ENCODE data around the gene DEFB114. TPM values are rescaled to one million over a fixed set of nuclear protein-coding genes. Genes with fewer than 3 reads are reported as not detected.

DEFB114 gene
- total RNA-seq, 1 experiment from 2014 or later: not detected

- no peak overlapping the region for H3K4me3 ChIP-seq (ENCODE audit: low read depth, low read length)
- Mint-ChIP-seq H3K36me3 (ENCODE audit: insufficient read depth, unreplicated experiment) (no peaks in the 10 kb centered on the region), H3K27ac (ENCODE audit: unreplicated experiment) (no peak overlapping the region), H3K27me3 (ENCODE audit: insufficient read depth, unreplicated experiment) (no peaks in the 10 kb centered on the region), H3K4me1 (ENCODE audit: low read depth, unreplicated experiment) (no peaks in the 10 kb centered on the region), H3K4me3 (ENCODE audit: unreplicated experiment) (no peak overlapping the region), H3K9me3 (ENCODE audit: unreplicated experiment) (no peaks in the 10 kb centered on the region)
- no peak for TF ChIP-seq CTCF (IDR thresholded peaks at IDR 0.05; ENCODE audit: insufficient read depth in 1 of 2, low read depth in 1 of 2, low read length in 1 of 2, severe bottlenecking in 1 of 2, unreplicated experiment in 1 of 2)
- intact Hi-C loops (cut with micrococcal nuclease; ENCODE audit: unreplicated experiment): no loop called here
- no peaks in the 10 kb centered on the region for H3K27me3 ChIP-seq (replicated peaks; ENCODE audit: control insufficient read depth, insufficient read depth, low read length)
- ChIA-PET POLR2A (no interaction called here), CTCF (no interaction called here)
- H3K4me1 ChIP-seq: no peaks in the 10 kb centered on the region
- no peaks in the 10 kb centered on the region for H3K9me3 ChIP-seq
- no peaks in the 10 kb centered on the region for H3K36me3 ChIP-seq (ENCODE audit: control insufficient read depth, insufficient read depth, low read length)
- DNase-seq: no peak
- BruUV-seq (replicated peaks): no TSS peak
Observed at GRCh38 chr6:49966823-49967222, 2.9 kb upstream of the DEFB114 start.

DNA sequence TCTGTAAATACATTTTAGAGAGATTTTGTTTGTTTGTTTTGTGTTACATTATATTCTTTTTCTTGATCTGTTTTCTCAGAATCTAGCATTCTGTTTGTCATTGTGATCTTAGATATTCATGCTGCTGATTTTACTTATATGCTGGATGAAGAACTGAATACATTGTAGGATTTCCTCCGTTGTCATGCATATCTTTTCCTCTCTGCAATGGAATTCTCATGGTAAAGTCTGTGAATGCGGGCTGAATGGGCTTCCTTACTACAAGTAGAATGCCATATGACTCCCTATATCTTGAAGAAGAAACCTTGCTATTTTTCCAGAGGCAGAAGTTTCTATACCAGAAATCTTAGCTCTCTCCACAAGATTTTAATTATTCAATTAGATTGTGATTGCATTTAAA is 2.4 kb upstream of the DEFB114 start:
- no peaks in the 10 kb centered on the region for H3K27me3 Mint-ChIP-seq (ENCODE audit: insufficient read depth, unreplicated experiment)
- CTCF ChIA-PET: no interaction called here
- Histone ChIP-seq H3K4me3 (ENCODE audit: low read depth, low read length) (no peak overlapping the region), H3K9me3 (no peaks in the 10 kb centered on the region), H3K36me3 (ENCODE audit: control insufficient read depth, insufficient read depth, low read length) (no peaks in the 10 kb centered on the region), H3K4me1 (no peaks in the 10 kb centered on the region), H3K27me3 (replicated peaks; ENCODE audit: control insufficient read depth, insufficient read depth, low read length) (no peaks in the 10 kb centered on the region)
- intact Hi-C loops (cut with micrococcal nuclease; ENCODE audit: unreplicated experiment): no loop called here
- DNase-seq: no peak
- POLR2A ChIA-PET: no interaction called here
- no peaks in the 10 kb centered on the region for H3K9me3 Mint-ChIP-seq (ENCODE audit: unreplicated experiment)
- no peak overlapping the region for H3K27ac Mint-ChIP-seq (ENCODE audit: unreplicated experiment)
- H3K36me3 Mint-ChIP-seq (ENCODE audit: insufficient read depth, unreplicated experiment): no peaks in the 10 kb centered on the region
- H3K4me3 Mint-ChIP-seq (ENCODE audit: unreplicated experiment): no peak overlapping the region
- no TSS peak for BruUV-seq (replicated peaks)
- no peaks in the 10 kb centered on the region for H3K4me1 Mint-ChIP-seq (ENCODE audit: low read depth, unreplicated experiment)
- no peak for TF ChIP-seq CTCF (IDR thresholded peaks at IDR 0.05; ENCODE audit: insufficient read depth in 1 of 2, low read depth in 1 of 2, low read length in 1 of 2, severe bottlenecking in 1 of 2, unreplicated experiment in 1 of 2)

DNA sequence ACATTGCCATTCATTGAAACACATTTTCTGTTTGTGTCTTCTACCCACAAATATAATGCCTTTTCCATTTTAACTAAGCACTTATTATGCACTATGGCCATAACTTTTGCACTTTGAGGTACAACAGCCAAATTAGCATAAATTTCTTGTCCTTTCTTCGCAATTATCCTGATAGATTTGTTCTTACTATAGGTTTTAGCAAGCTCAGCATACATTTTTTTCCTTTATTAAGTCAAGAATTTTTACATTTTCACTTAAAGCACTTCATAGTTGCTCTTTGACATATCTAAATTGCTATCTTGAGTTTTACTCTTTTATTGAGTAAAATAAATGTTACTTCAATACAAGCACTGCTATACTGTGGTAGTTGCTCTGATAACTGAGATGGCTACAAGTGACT is 5.8 kb downstream of the DEFB114 start:
- no peaks in the 10 kb centered on the region for H3K4me1 Mint-ChIP-seq (ENCODE audit: low read depth, unreplicated experiment)
- no TSS peak for BruUV-seq (replicated peaks)
- no peak overlapping the region for H3K4me3 Mint-ChIP-seq (ENCODE audit: unreplicated experiment)
- no peaks in the 10 kb centered on the region for H3K4me1 ChIP-seq
- H3K27ac Mint-ChIP-seq (ENCODE audit: unreplicated experiment): no peak overlapping the region
- intact Hi-C loops (cut with micrococcal nuclease; ENCODE audit: unreplicated experiment): no loop called here
- peaks cover 5% of the 10 kb centered on the region for H3K27me3 Mint-ChIP-seq (ENCODE audit: insufficient read depth, unreplicated experiment)
- POLR2A ChIA-PET: no interaction called here
- no peaks in the 10 kb centered on the region for H3K27me3 ChIP-seq (replicated peaks; ENCODE audit: control insufficient read depth, insufficient read depth, low read length)
- H3K9me3 ChIP-seq: no peaks in the 10 kb centered on the region
- TF ChIP-seq CTCF (IDR thresholded peaks at IDR 0.05; ENCODE audit: insufficient read depth in 1 of 2, low read depth in 1 of 2, low read length in 1 of 2, severe bottlenecking in 1 of 2, unreplicated experiment in 1 of 2): no peak
- no peaks in the 10 kb centered on the region for H3K9me3 Mint-ChIP-seq (ENCODE audit: unreplicated experiment)
- H3K4me3 ChIP-seq (ENCODE audit: low read depth, low read length): no peak overlapping the region
- H3K36me3 ChIP-seq (ENCODE audit: control insufficient read depth, insufficient read depth, low read length): no peaks in the 10 kb centered on the region
- CTCF ChIA-PET: no interaction called here
- no peak for DNase-seq
- no peaks in the 10 kb centered on the region for H3K36me3 Mint-ChIP-seq (ENCODE audit: insufficient read depth, unreplicated experiment)
